DMS153 (cell line): ENCODE results near the gene CPLX3.

Experiments used
- DNase-seq: peaks from one replicate; lab custom pipeline; 2025; lab: John Stamatoyannopoulos, UW

The CPLX3 gene

GRCh38 chr15:74844319-74845207 lies 18.1 kb downstream of the CPLX3 start:
- no peak for DNase-seq

GRCh38 chr15:74845208-74845568 lies 18.8 kb downstream of the CPLX3 start:
- DNase-seq = no peak

- DNase-seq = no peak
These were observed 19.2 kb downstream of the CPLX3 start for GRCh38 chr15:74845581-74845980.

GRCh38 chr15:74847432-74847831 lies 21.0 kb downstream of the CPLX3 start:
- no peak for DNase-seq

GRCh38 chr15:74850393-74850792 lies 24.0 kb downstream of the CPLX3 start:
- DNase-seq = no peak

GRCh38 chr15:74851960-74852359 lies 25.5 kb downstream of the CPLX3 start:
- DNase-seq = no peak

GRCh38 chr15:74854453-74855022 lies 28.1 kb downstream of the CPLX3 start:
- DNase-seq = no peak

GRCh38 chr15:74855857-74856256 lies 29.4 kb downstream of the CPLX3 start:
- no peak for DNase-seq

- DNase-seq = no peak
These were observed 30.1 kb downstream of the CPLX3 start for GRCh38 chr15:74856537-74856936.

- DNase-seq = peak; percentile 3
These were observed 30.7 kb downstream of the CPLX3 start for GRCh38 chr15:74857082-74857655.

GRCh38 chr15:74857671-74858368 lies 31.4 kb downstream of the CPLX3 start:
- no peak for DNase-seq

GRCh38 chr15:74858369-74858740 lies 31.9 kb downstream of the CPLX3 start:
- DNase-seq = no peak

- DNase-seq = no peak
These were observed 37.0 kb downstream of the CPLX3 start for GRCh38 chr15:74863239-74864056.

GRCh38 chr15:74864296-74864695 lies 37.9 kb downstream of the CPLX3 start:
- no peak for DNase-seq

- DNase-seq = no peak
These were observed 38.9 kb downstream of the CPLX3 start for GRCh38 chr15:74865316-74865715.

GRCh38 chr15:74866090-74866489 lies 39.7 kb downstream of the CPLX3 start:
- no peak for DNase-seq

- DNase-seq = no peak
These were observed 41.1 kb downstream of the CPLX3 start for GRCh38 chr15:74867466-74868038.

- no peak for DNase-seq
These were observed 41.6 kb downstream of the CPLX3 start for GRCh38 chr15:74868059-74868458.

- DNase-seq = no peak
These were observed 42.9 kb downstream of the CPLX3 start for GRCh38 chr15:74869372-74869725.

- no peak for DNase-seq
These were observed 43.4 kb downstream of the CPLX3 start for GRCh38 chr15:74869726-74870407.
